PC-9 (cell line): ENCODE results near the gene MEF2A. TPM values are rescaled to one million over a fixed set of nuclear protein-coding genes. Genes with fewer than 3 reads are reported as not detected.

ENCODE experiments used
- BruUV-seq: library from RNA; stranded (reverse); fragments of 400-500 nt; replicated peaks from 2 replicates; lab custom pipeline; 2021; lab: Mats Ljungman, UMichigan
- CTCF ChIA-PET: fragments of 300-600 bp; sonication (Branson Sonifier 250); formaldehyde crosslinking; loops from one replicate; lab custom pipeline; 2022; ENCODE audit warnings: antibody characterized with exemption; lab: Charles Lee
- POLR2A ChIA-PET: fragments of 300-600 bp; sonication (Branson Sonifier 250); formaldehyde crosslinking; loops from one replicate; lab custom pipeline; 2022; ENCODE audit warnings: antibody characterized with exemption; ENCODE audit not compliant: unreplicated experiment; lab: Charles Lee
- DNase-seq, 2 experiments: peaks; one replicate each; pipeline versions ENCODE4 v3.0.0 to v3.0.0-alpha.2; 2015 to 2022; ENCODE audit warnings: mixed read lengths in 1 of 2
- H2AFZ ChIP-seq: fragments of 200-600 bp; sonication (generic); 2 replicates; pipeline ENCODE4 v1.8.1; 2017; ENCODE audit warnings: antibody characterized with exemption
- H3F3A ChIP-seq: fragments of 200-600 bp; sonication (generic); 2 replicates; pipeline ENCODE4 v1.8.1; 2017; ENCODE audit warnings: antibody characterized with exemption, mild to moderate bottlenecking, low read depth; ENCODE audit not compliant: insufficient read depth
- H3K27ac ChIP-seq: fragments of 200-600 bp; sonication (generic); 2 replicates; pipeline ENCODE4 v1.6.1; 2016; ENCODE audit warnings: mixed run types
- H3K27me3 ChIP-seq: fragments of 200-600 bp; sonication (generic); 2 replicates; pipeline ENCODE4 v1.6.1; 2016; ENCODE audit warnings: low read depth, mixed run types; ENCODE audit not compliant: insufficient read depth
- H3K36me3 ChIP-seq: fragments of 200-600 bp; sonication (generic); 2 replicates; pipeline ENCODE4 v1.6.1; 2016; ENCODE audit warnings: low read depth, mixed run types
- H3K4me1 ChIP-seq: fragments of 200-600 bp; sonication (generic); replicated peaks from 2 replicates; pipeline ENCODE4 v1.6.1; 2016; ENCODE audit warnings: mixed run types; ENCODE audit not compliant: insufficient read depth
- H3K4me2 ChIP-seq: fragments of 200-600 bp; sonication (generic); 2 replicates; pipeline ENCODE4 v1.6.1; 2017; ENCODE audit warnings: mixed run types
- H3K4me3 ChIP-seq: fragments of 200-600 bp; sonication (generic); 2 replicates; pipeline ENCODE4 v1.6.1; 2016; ENCODE audit warnings: mixed run types
- H3K79me2 ChIP-seq: fragments of 200-600 bp; sonication (generic); 2 replicates; pipeline ENCODE4 v1.6.1; 2017; ENCODE audit warnings: low read depth, mixed run types
- H3K9me2 ChIP-seq: fragments of 200-600 bp; sonication (generic); 2 replicates; pipeline ENCODE4 v1.8.1; 2017; ENCODE audit warnings: mild to moderate bottlenecking; ENCODE audit not compliant: insufficient read depth
- H3K9me3 ChIP-seq: fragments of 200-600 bp; sonication (generic); 2 replicates; pipeline ENCODE4 v1.8.1; 2016; ENCODE audit warnings: low read depth; ENCODE audit not compliant: insufficient read depth
- H4K20me1 ChIP-seq: fragments of 200-600 bp; sonication (generic); 2 replicates; pipeline ENCODE4 v1.8.1; 2017; ENCODE audit not compliant: insufficient read depth
- EZH2 ChIP-seq: fragments of 200-600 bp; sonication (generic); IDR thresholded peaks from 2 replicates; pipeline ENCODE4 v1.8.0; 2017; ENCODE audit warnings: antibody characterized with exemption, low read depth
- intact Hi-C: fragments of 100-400 bp; cut with micrococcal nuclease; formaldehyde crosslinking; loops from one replicate; pipeline ENCODE4 v1.10.0; 2022; ENCODE audit not compliant: unreplicated experiment
- total RNA-seq: library from RNA; stranded (reverse); gene quantifications from 2 replicates; pipeline ENCODE4 v1.2.3, GENCODE V29; 2021
- TF ChIP-seq, protein P1 (sequence below): fragments of 200-600 bp; sonication (generic); conservative IDR thresholded peaks from 2 replicates; pipeline ENCODE4 v1.6.1; 2017; ENCODE audit warnings: mixed run types, antibody characterized with exemption, mild to moderate bottlenecking, moderate library complexity

MEF2A gene
- total RNA-seq, 1 experiment from 2014 or later: 31.8 TPM

DNA sequence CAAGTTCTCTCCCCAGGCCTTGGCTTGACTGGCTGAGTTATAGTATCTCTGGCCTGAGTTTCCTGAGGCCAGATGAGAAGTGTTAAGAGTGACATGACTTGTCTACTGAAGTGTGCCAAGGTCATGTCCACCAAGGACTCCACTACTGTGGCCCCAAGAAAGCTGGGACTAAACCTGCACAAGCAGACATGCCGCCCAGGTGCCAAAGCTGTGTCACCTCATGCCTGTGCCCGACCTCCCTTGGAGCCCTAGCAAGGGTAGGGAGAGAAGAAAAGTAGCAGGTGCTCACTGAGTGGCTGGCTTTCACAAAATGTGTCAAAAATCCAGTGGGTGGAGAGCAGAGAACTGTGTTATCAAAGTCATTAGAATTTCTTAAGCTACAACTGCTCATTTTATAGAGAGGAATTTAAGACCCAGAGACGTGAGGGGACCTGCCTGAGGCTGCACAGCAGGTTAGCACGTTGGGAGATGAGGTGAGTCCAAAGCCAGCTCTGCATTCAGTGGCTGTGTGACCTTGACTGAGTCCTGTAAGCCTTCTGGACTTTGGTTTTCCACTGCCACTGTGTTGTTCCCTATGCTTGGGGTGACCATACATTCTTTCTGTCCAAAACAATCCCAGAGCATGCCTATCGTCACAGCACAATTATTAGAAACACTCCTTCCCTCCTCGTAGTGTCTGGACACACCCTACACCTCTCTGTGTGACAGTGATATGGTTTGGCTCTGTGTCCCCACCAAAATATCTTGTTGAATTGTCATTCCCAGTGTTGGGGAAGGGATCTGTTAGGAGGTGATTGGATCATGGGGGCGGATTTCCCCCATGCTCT is 172.4 kb downstream of the MEF2A start:
- H3K27me3 ChIP-seq: no peaks in the 10 kb centered on the region
- no peak overlapping the region for H2AFZ ChIP-seq
- BruUV-seq: no TSS peak
- H3K36me3 ChIP-seq: no peaks in the 10 kb centered on the region
- H3K9me2 ChIP-seq: no peaks in the 10 kb centered on the region
- TF ChIP-seq, protein P1, sequence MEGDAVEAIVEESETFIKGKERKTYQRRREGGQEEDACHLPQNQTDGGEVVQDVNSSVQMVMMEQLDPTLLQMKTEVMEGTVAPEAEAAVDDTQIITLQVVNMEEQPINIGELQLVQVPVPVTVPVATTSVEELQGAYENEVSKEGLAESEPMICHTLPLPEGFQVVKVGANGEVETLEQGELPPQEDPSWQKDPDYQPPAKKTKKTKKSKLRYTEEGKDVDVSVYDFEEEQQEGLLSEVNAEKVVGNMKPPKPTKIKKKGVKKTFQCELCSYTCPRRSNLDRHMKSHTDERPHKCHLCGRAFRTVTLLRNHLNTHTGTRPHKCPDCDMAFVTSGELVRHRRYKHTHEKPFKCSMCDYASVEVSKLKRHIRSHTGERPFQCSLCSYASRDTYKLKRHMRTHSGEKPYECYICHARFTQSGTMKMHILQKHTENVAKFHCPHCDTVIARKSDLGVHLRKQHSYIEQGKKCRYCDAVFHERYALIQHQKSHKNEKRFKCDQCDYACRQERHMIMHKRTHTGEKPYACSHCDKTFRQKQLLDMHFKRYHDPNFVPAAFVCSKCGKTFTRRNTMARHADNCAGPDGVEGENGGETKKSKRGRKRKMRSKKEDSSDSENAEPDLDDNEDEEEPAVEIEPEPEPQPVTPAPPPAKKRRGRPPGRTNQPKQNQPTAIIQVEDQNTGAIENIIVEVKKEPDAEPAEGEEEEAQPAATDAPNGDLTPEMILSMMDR: no peak
- no peak for TF ChIP-seq EZH2
- CTCF ChIA-PET: no interaction called here
- H3K27ac ChIP-seq: no peak overlapping the region
- no peaks in the 10 kb centered on the region for H3K9me3 ChIP-seq
- no peaks in the 10 kb centered on the region for H3K79me2 ChIP-seq
- H3K4me3 ChIP-seq: no peak overlapping the region
- no peak for DNase-seq
- no peaks in the 10 kb centered on the region for H3K4me1 ChIP-seq
- no peak overlapping the region for H3K4me2 ChIP-seq
- no peaks in the 10 kb centered on the region for H3F3A ChIP-seq
- POLR2A ChIA-PET: no interaction called here
- intact Hi-C loops: loop anchor here (10.0 kb wide), 1 partner anchor 633 kb away; the partner anchor contains the start of gene SYNM
- no peaks in the 10 kb centered on the region for H4K20me1 ChIP-seq

DNA sequence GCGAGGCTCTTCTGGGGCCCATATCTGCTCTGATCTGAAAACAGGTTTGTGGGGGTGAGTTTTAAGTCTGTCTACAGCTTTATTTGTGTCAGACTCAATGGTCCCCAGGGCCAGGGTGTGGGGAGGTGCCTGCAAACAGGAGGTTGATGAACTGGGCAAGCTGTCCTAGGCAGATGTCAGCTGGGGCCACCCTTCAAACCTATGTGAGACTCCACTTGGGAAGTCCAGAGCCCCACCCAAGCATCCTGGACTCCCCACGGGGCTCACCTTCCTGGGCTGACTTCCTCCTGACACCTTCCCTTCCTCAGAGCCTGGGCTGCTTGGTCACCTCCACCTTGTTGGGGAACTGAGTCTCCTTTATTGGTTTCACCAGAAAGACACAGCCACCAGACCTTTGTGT is 176.1 kb downstream of the MEF2A start:
- no TSS peak for BruUV-seq
- DNase-seq: no peak
- Histone ChIP-seq H3K9me2 (no peaks in the 10 kb centered on the region), H3K27me3 (no peaks in the 10 kb centered on the region), H3K4me3 (no peak overlapping the region), H2AFZ (no peak overlapping the region), H3K79me2 (no peaks in the 10 kb centered on the region), H3K27ac (no peak overlapping the region), H3K4me2 (no peak overlapping the region), H3F3A (no peaks in the 10 kb centered on the region), H3K9me3 (no peaks in the 10 kb centered on the region), H3K36me3 (no peaks in the 10 kb centered on the region), H3K4me1 (no peaks in the 10 kb centered on the region), H4K20me1 (no peaks in the 10 kb centered on the region)
- POLR2A ChIA-PET: no interaction called here
- CTCF ChIA-PET: no interaction called here
- TF ChIP-seq, protein P1: no peak
- no peak for TF ChIP-seq EZH2
- intact Hi-C loops: no loop called here

DNA sequence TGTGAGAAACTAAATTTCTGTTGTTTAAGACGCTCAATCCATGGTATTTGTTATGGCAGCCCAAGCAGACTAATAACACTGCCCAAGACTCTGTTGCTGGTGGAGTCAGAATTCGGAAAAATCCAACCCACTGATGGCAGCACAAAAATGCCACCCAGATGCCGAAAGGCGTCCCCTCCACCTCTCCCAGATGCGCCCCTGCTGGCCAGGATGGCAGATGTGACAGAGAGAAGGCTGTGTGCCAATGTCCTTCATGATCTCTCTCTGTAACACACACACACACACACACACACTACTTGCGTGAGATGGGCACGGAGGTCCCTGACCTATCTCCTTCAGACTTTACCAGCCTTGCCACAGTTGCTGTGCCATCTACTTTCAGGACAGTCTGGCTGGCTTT is 178.4 kb downstream of the MEF2A start:
- H4K20me1 ChIP-seq: no peaks in the 10 kb centered on the region
- intact Hi-C loops: no loop called here
- H3F3A ChIP-seq: no peaks in the 10 kb centered on the region
- H2AFZ ChIP-seq: no peak overlapping the region
- H3K9me3 ChIP-seq: no peaks in the 10 kb centered on the region
- no peaks in the 10 kb centered on the region for H3K27me3 ChIP-seq
- ChIA-PET CTCF (no interaction called here), POLR2A (no interaction called here)
- no peak overlapping the region for H3K4me2 ChIP-seq
- TF ChIP-seq, protein P1: no peak
- no peak for TF ChIP-seq EZH2
- DNase-seq: no peak
- H3K9me2 ChIP-seq: no peaks in the 10 kb centered on the region
- no TSS peak for BruUV-seq
- H3K4me3 ChIP-seq: no peak overlapping the region
- no peaks in the 10 kb centered on the region for H3K4me1 ChIP-seq
- no peak overlapping the region for H3K27ac ChIP-seq
- no peaks in the 10 kb centered on the region for H3K79me2 ChIP-seq
- H3K36me3 ChIP-seq: no peaks in the 10 kb centered on the region
